ENCODE results near the gene CBLB.

The CBLB gene

DNA sequence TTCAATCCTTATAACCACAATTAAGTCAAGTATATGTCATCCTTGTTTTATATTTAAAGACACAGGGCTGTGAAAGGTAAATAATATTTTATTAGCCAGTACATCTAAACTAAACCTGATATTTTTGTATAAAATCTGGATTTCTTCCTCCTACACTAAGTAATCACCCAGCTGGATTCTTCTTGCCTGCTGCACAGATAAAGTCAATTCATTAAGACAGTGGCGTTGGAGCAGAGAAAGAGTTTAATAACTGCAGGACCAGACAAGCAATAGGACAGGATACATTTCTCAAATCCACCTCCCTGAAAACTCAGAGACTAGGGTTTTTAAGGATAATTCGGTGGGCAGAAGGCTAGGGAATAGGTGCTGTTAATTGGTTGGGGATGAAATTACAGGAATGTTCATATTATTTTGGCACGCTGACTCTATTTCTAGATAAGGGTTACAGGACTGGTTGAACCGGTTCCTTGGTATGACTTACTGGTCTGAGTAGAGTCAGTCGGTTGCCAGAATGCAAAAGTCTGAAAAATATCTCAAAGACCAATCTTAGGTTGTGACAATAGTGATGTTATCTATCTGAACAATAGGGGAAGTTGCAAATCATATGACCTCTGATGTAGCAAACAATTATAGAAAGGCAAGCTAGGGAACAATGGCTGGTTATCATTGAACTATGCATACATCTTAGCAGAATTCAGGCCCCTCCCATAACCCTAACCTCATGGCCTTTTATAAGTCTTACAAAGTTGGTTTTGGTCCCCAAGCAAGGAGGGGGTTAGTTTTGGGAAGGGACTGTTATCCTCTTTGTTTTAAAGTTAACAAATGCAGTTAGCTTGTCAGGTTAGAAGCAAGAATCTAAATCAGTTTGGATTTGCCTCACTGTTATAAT lies 257.3 kb downstream of the CBLB start:
- no peak for DNase-seq

DNA sequence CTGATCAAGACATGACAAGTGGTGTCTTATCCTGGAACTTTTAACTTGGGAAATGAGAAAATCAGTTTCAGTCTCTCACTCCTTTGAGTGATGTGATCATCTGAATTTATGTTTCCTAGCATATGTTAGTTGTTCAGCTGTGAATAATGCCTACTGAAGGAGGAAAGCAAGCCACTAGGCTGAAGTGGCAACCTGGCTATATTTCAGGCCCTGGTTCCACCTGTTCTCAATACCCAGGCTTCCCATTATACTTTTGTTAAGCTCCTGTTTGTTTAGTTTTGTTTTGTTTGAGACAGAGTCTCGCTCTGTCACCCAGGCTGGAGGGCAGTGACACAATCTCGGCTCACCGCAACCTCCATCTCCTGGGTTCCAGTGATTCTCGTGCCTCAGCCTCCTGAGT lies 258.3 kb downstream of the CBLB start:
- peak in 1 of 2 experiments; percentile 66 for DNase-seq

DNA sequence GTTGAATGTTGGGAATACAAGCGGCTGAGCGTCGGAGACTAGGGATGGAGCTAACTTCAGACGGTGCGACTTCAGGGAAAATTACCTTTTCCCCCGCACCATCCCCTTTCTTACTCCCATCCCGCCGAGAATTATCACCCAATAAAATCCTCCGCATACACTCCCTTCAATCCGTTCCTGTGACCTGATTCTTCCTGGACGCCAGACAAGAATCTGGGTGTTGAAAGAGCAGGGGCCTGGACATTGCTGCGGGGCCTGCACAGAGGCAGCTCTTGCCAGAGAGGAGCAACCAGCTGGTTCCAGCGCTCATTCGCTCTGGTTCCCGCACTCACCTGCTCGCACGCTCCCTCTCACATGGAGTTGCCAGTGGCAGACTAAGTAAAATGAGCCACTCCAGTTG lies 260.2 kb downstream of the CBLB start:
- DNase-seq = no peak

DNA sequence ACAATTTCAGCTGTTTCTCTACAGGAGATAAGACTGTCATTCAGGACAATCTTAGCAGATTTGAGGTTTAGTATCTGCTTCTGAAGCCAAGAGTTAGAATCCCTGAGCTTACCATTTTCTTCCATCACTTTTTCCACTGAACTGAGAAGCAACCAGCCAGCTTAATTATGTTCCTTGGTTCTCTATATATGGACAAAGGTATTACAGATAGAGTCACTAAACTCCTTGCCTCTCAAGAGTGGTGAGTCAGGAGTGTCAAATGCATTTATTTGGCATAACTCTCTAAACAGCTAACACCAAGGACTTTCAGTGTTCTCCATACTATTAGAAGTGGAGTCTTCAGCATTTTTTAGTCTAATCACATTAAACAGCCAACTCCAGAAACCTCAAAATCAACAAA lies 262.8 kb downstream of the CBLB start:
- DNase-seq = no peak
